ENCODE results near the gene DNMT1. TPM values are rescaled to one million over a fixed set of nuclear protein-coding genes. Genes with fewer than 3 reads are reported as not detected.
A peak's percentile ranks its signal among the peaks of the same experiment; 100 is the strongest.

Gene DNMT1
- total RNA-seq, 1 donor from 2014 or later: 63.7 TPM

- ATAC-seq: no peak
Measured at GRCh38 chr19:10092648-10093294, 102.0 kb downstream of the DNMT1 start.

DNA sequence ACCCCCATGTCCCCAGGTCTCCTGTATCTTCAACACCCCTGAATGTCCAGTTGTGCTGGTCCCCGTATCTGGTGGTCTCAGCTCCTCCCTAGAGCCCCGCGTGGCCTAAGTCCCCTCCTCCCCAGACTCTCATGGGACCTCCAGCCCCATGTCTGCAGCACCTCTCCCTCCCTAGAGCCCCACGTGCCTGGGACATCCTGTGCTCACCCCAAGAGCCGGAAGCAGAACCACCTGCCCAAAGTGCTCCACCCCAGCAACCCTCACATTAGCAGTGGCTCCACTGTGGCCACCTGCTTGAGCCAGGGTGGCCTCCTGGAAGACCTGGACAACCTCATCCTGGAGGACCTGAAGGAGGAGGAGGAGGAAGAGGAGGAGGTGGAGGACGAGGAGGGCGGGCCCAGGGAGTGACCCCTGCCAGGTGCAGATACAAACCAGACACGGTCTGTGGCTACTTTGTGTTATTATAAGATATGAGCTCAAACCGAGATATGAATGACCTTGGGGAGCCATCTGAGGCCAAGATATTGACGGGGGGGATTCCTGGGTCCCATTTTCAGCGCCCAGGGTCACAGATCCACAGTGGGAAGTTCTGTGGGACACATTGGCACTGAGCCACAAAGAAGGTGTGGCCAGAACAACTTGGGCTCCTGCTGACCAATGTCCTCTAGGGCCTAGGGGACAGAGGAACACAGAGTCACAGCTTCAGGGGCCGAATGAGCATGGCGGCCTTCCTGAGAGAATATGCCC is 102.7 kb downstream of the DNMT1 start:
- ATAC-seq: no peak

GRCh38 chr19:10091370-10091687 is 103.4 kb downstream of the DNMT1 start:
- no peak for ATAC-seq

DNA sequence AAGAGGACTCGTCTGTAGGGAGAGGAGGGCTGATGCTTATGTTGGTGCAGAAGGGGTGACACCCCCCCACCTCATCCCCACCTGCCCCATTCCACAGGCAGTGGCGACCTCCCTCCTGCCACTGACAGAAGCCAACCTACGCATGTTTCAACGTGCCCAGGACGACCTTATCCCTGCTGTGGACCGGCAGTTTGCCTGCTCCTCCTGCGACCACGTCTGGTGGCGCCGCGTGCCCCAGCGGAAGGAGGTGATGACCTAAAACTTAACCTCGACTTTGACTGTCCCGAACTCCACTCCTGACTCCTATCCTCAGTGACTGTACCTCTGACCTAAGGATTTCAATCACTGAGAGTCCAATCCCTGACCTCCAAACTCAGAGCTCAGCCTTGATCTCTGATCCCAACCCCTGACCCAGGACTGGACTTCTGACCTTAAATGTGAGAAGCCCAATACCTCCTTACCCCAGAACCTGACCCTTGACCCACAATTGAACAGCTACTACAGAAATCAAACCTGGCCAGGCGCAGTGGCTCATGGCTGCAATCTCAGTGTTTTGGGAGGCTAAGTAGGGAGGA is 104.9 kb downstream of the DNMT1 start:
- ATAC-seq: no peak

DNA sequence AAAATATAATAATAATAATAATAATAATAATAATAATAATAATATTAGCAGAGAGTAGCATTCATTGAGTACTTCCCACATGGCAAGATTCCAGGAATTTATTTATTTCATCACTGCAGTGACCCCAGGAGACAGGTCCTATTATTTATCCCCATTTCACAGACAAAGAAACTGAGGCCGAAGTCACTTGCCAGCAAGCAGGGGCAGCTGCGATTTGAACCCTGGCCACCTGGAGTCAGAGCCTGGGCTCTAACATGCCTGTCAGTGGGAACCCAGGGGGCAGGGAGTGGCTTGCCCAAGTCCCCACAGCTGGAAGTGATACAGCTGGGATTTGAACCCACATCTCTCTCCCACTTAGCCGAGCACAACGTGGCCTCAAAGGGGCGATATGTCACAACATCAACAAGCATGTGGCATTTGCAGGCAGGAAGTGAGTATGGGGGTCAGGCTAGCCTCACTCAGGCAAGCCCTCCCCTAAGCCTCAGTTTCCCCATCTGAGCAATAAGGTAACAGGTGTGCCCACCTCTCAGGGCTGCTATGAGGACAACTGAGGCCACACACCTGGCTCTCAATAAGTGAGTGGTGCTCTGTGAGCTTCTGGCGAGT is 105.7 kb downstream of the DNMT1 start:
- ATAC-seq: no peak

- ATAC-seq: no peak
Measured at GRCh38 chr19:10087296-10088061, 107.3 kb downstream of the DNMT1 start.

DNA sequence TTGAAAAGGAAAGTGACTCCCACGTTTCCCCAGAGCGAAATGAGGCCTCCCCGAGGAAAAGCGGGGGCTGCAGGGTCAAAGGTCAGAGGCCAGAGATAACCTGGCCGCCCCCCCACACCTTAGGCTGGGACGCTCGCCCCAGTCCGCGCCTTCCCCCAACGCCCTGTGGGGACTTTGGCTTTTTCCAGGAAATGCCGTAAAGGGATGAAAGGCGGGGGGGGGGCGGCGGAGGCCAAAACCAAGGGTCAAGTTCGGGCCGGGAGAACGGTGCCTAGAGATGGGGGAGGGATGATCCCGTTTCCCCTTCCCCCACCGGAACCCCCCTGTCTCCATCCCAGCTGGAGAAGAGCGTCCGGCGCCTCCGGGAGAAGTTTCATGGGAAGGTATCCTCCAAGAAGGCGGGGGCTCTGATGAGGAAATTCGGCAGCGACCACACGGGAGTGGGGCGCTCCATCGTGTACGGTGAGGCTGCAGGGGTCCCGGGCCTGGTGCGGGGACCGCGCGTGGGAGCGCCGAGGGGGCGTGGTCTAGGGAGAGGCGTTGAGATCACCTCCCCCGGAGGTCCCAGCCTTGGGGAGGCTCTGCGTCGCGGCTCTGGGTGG is 108.1 kb downstream of the DNMT1 start:
- peak; percentile 23 for ATAC-seq

DNA sequence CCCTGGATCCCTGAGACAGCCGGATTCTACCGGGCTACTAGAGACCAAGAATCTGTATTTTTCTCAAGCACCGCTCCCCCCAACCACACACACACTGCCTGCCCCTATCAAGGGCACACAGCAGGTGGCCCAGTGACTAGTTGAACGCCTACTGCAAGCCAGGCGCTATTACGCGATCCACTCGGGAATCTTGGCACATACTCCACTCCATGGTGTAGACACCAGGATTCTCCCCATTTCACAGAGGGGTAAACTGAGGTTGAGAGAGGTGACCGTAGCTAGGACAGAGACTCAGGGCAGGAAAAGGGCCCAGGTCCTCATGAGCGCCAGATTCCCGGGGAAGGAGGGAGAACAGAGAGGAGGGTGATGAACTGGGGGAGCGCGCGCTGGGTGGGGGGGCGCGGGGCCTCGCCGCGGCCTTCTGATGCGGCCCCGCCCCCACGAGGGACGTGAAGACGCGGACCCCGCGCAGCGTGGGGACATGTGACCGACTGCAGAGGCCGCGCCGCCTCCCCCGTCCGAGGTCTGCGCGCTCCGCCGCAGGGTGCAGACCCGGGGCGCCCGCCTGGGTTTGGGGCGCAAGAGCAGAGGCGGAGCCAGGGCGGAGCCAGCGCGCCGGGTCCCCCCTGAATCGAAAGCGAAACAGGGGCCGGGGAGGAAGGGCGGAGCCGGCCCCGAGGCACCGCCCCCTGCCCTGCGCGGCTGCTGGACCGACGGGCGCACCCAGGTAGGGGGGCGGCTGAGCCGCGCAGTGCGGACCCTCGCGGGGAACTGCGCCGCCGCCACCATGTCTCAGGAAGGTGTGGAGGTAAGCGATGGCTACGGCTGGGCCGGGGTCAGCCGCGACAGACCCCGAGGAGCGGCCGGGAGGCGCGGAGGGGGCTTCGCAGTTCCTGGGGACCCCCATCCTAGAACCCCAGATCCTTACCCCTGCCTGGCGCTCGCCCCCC is 108.8 kb downstream of the DNMT1 start, which contains the start of gene SHFL:
TSS of gene SHFL (plus strand) at position 677 of the 950 bp plus-strand sequence. CDS start at position 788, 111 bp downstream.
- ATAC-seq: peak; percentile 85

DNA sequence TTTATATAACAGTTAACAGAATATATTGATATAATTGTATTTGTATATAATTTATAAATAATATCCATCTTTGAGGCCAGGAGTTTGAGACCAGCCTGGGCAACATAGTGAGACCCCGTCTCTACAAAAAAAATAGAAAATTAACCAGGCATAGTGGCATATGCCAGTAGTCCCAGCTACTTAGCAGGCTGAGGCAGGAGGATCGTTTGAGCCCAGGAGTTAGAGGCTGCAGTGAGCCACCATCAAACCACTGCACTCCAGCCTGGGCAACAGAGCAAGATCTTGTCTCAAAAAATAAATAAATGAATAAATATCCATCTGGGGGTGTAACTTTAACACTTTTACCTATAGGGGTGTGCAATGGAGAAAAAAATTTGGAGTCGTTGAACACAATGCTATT is 110.0 kb downstream of the DNMT1 start:
- ATAC-seq: no peak

DNA sequence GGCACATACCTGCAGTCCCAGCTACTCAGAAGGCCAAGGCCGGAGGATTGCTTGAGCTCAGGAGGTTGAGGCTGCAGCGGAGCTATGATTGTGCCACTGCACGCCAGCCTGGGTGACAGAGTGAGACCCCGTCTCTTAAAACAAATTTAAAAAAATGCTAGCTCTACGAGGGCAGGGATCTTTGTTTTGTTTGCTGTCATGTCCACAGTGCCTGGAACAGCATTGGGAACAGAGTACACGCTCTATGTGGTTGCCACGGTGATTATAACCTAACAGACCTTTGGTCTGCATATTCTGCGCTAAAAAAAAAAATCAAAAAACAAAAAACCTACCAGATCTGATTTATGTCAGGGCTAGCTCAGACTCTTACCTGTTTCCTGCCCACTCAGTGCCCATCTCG is 110.8 kb downstream of the DNMT1 start:
- ATAC-seq: no peak

Other genes with a start within 250 kb of the DNMT1 start
- gene COL5A3, start 184.4 kb downstream of the DNMT1 start, total RNA-seq: 5.6 TPM
- not detected for gene RDH8, start 181.5 kb downstream of the DNMT1 start, total RNA-seq
- 11.1 TPM for gene SHFL, start 108.6 kb downstream of the DNMT1 start, total RNA-seq
- gene ANGPTL6, start 92.3 kb downstream of the DNMT1 start, total RNA-seq: not detected
- 32.3 TPM for gene PPAN, start 88.6 kb downstream of the DNMT1 start, total RNA-seq
- 4.8 TPM for gene P2RY11, start 83.3 kb downstream of the DNMT1 start, total RNA-seq
- 166 TPM for gene EIF3G, start 75.1 kb downstream of the DNMT1 start, total RNA-seq
- gene S1PR2, start 36.4 kb upstream of the DNMT1 start, total RNA-seq: 2.5 TPM
- 68.7 TPM for gene MRPL4, start 57.3 kb upstream of the DNMT1 start, total RNA-seq
- gene ICAM1, start 76.2 kb upstream of the DNMT1 start, total RNA-seq: 3.5 TPM
- gene ICAM4, start 92.0 kb upstream of the DNMT1 start, total RNA-seq: not detected
- 1.3 TPM for gene ICAM5, start 95.0 kb upstream of the DNMT1 start, total RNA-seq
- 1.0 TPM for gene ZGLP1, start 114.9 kb upstream of the DNMT1 start, total RNA-seq
- gene FDX2, start 121.1 kb upstream of the DNMT1 start, total RNA-seq: 11.3 TPM
- 19.6 TPM for gene RAVER1, start 138.6 kb upstream of the DNMT1 start, total RNA-seq
- gene ICAM3, start 144.7 kb upstream of the DNMT1 start, total RNA-seq: 7.6 TPM
- 51.1 TPM for gene TYK2, start 185.6 kb upstream of the DNMT1 start, total RNA-seq
- gene CDC37, start 208.6 kb upstream of the DNMT1 start, total RNA-seq: 86.5 TPM
- gene PDE4A, start 225.6 kb upstream of the DNMT1 start, total RNA-seq: 0.92 TPM

Data from esophagus mucosa (tissue), 1 donor.